Kidney (tissue), 14 donors: ENCODE measurements around the gene IFNA5. TPM values are rescaled to one million over a fixed set of nuclear protein-coding genes. Genes with fewer than 3 reads are reported as not detected.

Experiments
- DNase-seq, 5 donors: peaks; one replicate each; pipeline ENCODE4 v3.0.0-alpha.2; 2013 to 2020
- FAIRE-seq: peaks from 2 replicates; lab custom pipeline; 2012; peaks lifted over from hg19 to GRCh38; lab: Jason Lieb, UNC
- H3K27ac ChIP-seq, 2 donors: one replicate each; pipeline ENCODE4 v1.7.0; 2013; ENCODE audit warnings: low read depth in 2 of 2, low read length in 2 of 2, inconsistent platforms in 1 of 2
- H3K27me3 ChIP-seq: one replicate; pipeline ENCODE4 v1.7.1; 2013; ENCODE audit warnings: low read length, inconsistent platforms; ENCODE audit not compliant: control insufficient read depth, insufficient read depth
- H3K36me3 ChIP-seq, 3 donors: one replicate each; pipeline versions ENCODE4 v1.7.0 to v1.7.1; 2013; ENCODE audit warnings: low read length in 3 of 3, control low read depth in 1 of 3, inconsistent platforms in 1 of 3; ENCODE audit not compliant: insufficient read depth in 3 of 3, control insufficient read depth in 2 of 3
- H3K4me1 ChIP-seq, 3 donors: one replicate each; pipeline versions ENCODE4 v1.7.0 to v1.7.1; 2013; ENCODE audit warnings: low read length in 3 of 3, inconsistent platforms in 1 of 3, low read depth in 1 of 3; ENCODE audit not compliant: control insufficient read depth in 2 of 3, insufficient read depth in 2 of 3
- H3K4me3 ChIP-seq, 3 donors: one replicate each; pipeline versions ENCODE4 v1.7.0 to v1.8.1; 2013; ENCODE audit warnings: low read length in 3 of 3, control low read depth in 1 of 3, inconsistent platforms in 1 of 3
- H3K9ac ChIP-seq, 3 donors: one replicate each; pipeline versions ENCODE4 v1.7.0 to v1.7.1; 2013; ENCODE audit warnings: low read length in 3 of 3, control low read depth in 1 of 3, inconsistent platforms in 1 of 3
- H3K9me3 ChIP-seq, 3 donors: one replicate each; pipeline versions ENCODE4 v1.7.0 to v1.7.1; 2013; ENCODE audit warnings: low read length in 3 of 3, control low read depth in 1 of 3, inconsistent platforms in 1 of 3; ENCODE audit not compliant: control insufficient read depth in 2 of 3, insufficient read depth in 1 of 3
- CTCF ChIP-seq: IDR thresholded peaks from 3 replicates; pipeline ENCODE4 v1.5.1; 2012; ENCODE audit warnings: mild to moderate bottlenecking, moderate library complexity, borderline replicate concordance; ENCODE audit not compliant: insufficient read depth; ENCODE audit errors: extremely low read depth
- intact Hi-C: fragments of 100-400 bp; cut with DNase I; formaldehyde crosslinking; loops from one replicate; pipeline ENCODE4 v1.11.1; 2022
- polyA plus RNA-seq: library from polyadenylated mRNA; stranded (reverse); fragments of 350-450 nt; fragmentation: Illumina TruSeq; extraction: RNeasy Lipid Tissue Mini Kit (QIAGEN cat#74804); gene quantifications from one replicate; pipeline ENCODE4 v1.2.3, GENCODE V29; 2014; ENCODE audit warnings: low read depth, low replicate concordance; ENCODE audit not compliant: insufficient read depth
- total RNA-seq: library from RNA; stranded (reverse); fragmentation: NEBNext Ultra II Directional; extraction: Animal tissue kit (Norgen Biotek cat#: 25700); gene quantifications from one replicate; pipeline ENCODE4 v1.2.1, GENCODE V29; 2021
- donor health status: control.
- donor health status: control.
- donor health status: control.
- donor health status: control.
- donor health status: control.
- donor health status: DM: yes; HTN: yes; CAD: no.
- donor health status: Normal renal cell carcinoma (clear cell type).

Gene IFNA5
- total and polyA plus RNA-seq, 2 donors from 2014 or later, result not detected

GRCh38 chr9:21324047-21324446, 18.9 kb upstream of the IFNA5 start:
- intact Hi-C loops, result no loop called here
- H3K4me1 ChIP-seq, result no peaks in the 10 kb centered on the region
- no peak for TF ChIP-seq CTCF

GRCh38 chr9:21322911-21323461, 17.9 kb upstream of the IFNA5 start:
- peak in 3 of 5 donors; percentile 26 to 62 (median 61) for DNase-seq
- no peaks in the 10 kb centered on the region for H3K4me1 ChIP-seq
- no peaks in the 10 kb centered on the region for H3K27me3 ChIP-seq
- H3K9me3 ChIP-seq, result no peaks in the 10 kb centered on the region
- TF ChIP-seq CTCF, result no peak
- H3K9ac ChIP-seq, result no peak overlapping the region
- intact Hi-C loops, result no loop called here
- FAIRE-seq, result no peak
- peaks cover 0 to 10% (median 8%) of the 10 kb centered on the region in 3 donors for H3K36me3 ChIP-seq
- no peak overlapping the region for H3K4me3 ChIP-seq
- no peak overlapping the region for H3K27ac ChIP-seq

More at GRCh38 chr9:21324047-21324446, 18.9 kb upstream of the IFNA5 start:
- H3K9me3 ChIP-seq, result no peaks in the 10 kb centered on the region
- no peak overlapping the region for H3K27ac ChIP-seq
- H3K9ac ChIP-seq, result no peak overlapping the region
- H3K27me3 ChIP-seq, result no peaks in the 10 kb centered on the region
- no peak for DNase-seq
- no peak overlapping the region for H3K4me3 ChIP-seq
- no peak for FAIRE-seq
- H3K36me3 ChIP-seq, result peaks cover 0 to 10% (median 8%) of the 10 kb centered on the region in 3 donors

- no peaks in the 10 kb centered on the region for H3K27me3 ChIP-seq
- H3K9ac ChIP-seq, result no peak overlapping the region
- intact Hi-C loops, result no loop called here
- no peaks in the 10 kb centered on the region for H3K4me1 ChIP-seq
- FAIRE-seq, result no peak
- H3K36me3 ChIP-seq, result peaks cover 0 to 10% (median 8%) of the 10 kb centered on the region in 3 donors
- H3K27ac ChIP-seq, result no peak overlapping the region
- no peak for DNase-seq
- TF ChIP-seq CTCF, result no peak
- no peaks in the 10 kb centered on the region for H3K9me3 ChIP-seq
- no peak overlapping the region for H3K4me3 ChIP-seq
Observed at GRCh38 chr9:21320465-21320864, 15.4 kb upstream of the IFNA5 start.
